Bronchial epithelial cell (primary cell): ENCODE measurements around the gene MRPS14. TPM values are rescaled to one million over a fixed set of nuclear protein-coding genes. Genes with fewer than 3 reads are reported as not detected.

ENCODE experiments used
- DNase-seq: peaks from one replicate; pipeline ENCODE4 v3.0.0-alpha.2; 2010; ENCODE audit warnings: low read depth
- FAIRE-seq: peaks from 2 replicates; lab custom pipeline; 2011; peaks lifted over from hg19 to GRCh38; lab: Jason Lieb, UNC
- H3K27me3 ChIP-seq: 2 replicates; pipeline ENCODE4 v1.5.1; 2011; ENCODE audit warnings: low read length; ENCODE audit not compliant: control insufficient read depth, insufficient read depth
- H3K36me3 ChIP-seq: 2 replicates; pipeline ENCODE4 v1.5.1; 2011; ENCODE audit warnings: low read length; ENCODE audit not compliant: control insufficient read depth, insufficient read depth
- H3K4me3 ChIP-seq: 2 replicates; pipeline ENCODE4 v1.5.1; 2011; ENCODE audit warnings: mild to moderate bottlenecking, low read depth, low read length, control low read depth
- total RNA-seq: library from RNA; depleted of rRNA; stranded (reverse); fragments of >200 nt; gene quantifications from 2 replicates; pipeline ENCODE4 v1.2.1, GENCODE V29; 2014
- TF ChIP-seq, protein P1 (sequence below): IDR thresholded peaks from 2 replicates; pipeline ENCODE4 v1.5.1; 2011; ENCODE audit warnings: mild to moderate bottlenecking, moderate library complexity, low read length, control low read depth, inconsistent platforms; ENCODE audit not compliant: insufficient read depth, severe bottlenecking

MRPS14 gene
- total RNA-seq, 1 donor from 2014 or later, result 21.3 TPM

DNA sequence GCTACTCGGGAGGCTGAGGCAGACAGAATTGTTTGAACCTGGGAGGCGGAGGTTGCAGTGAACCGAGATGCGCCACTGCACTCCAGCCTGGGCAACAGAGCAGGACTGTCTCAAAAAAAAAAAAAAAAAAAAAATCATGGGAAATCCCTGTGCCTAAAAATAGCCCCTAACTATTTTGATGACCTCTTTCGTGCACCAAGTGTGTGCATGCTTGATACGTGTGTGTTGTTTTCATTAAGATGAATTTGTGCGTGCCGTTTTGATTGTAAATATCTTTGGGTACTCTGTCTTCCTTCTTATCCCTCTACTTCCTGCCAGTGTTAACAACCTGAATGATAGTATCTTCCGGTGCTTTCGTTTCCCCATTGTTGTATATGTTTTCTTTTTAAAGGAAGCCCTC is 13.7 kb downstream of the MRPS14 start:
- Histone ChIP-seq H3K27me3 (no peaks in the 10 kb centered on the region), H3K4me3 (no peak overlapping the region), H3K36me3 (peaks cover 12% of the 10 kb centered on the region)
- FAIRE-seq, result no peak
- TF ChIP-seq, protein P1, sequence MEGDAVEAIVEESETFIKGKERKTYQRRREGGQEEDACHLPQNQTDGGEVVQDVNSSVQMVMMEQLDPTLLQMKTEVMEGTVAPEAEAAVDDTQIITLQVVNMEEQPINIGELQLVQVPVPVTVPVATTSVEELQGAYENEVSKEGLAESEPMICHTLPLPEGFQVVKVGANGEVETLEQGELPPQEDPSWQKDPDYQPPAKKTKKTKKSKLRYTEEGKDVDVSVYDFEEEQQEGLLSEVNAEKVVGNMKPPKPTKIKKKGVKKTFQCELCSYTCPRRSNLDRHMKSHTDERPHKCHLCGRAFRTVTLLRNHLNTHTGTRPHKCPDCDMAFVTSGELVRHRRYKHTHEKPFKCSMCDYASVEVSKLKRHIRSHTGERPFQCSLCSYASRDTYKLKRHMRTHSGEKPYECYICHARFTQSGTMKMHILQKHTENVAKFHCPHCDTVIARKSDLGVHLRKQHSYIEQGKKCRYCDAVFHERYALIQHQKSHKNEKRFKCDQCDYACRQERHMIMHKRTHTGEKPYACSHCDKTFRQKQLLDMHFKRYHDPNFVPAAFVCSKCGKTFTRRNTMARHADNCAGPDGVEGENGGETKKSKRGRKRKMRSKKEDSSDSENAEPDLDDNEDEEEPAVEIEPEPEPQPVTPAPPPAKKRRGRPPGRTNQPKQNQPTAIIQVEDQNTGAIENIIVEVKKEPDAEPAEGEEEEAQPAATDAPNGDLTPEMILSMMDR, result no peak
- DNase-seq, result no peak

DNA sequence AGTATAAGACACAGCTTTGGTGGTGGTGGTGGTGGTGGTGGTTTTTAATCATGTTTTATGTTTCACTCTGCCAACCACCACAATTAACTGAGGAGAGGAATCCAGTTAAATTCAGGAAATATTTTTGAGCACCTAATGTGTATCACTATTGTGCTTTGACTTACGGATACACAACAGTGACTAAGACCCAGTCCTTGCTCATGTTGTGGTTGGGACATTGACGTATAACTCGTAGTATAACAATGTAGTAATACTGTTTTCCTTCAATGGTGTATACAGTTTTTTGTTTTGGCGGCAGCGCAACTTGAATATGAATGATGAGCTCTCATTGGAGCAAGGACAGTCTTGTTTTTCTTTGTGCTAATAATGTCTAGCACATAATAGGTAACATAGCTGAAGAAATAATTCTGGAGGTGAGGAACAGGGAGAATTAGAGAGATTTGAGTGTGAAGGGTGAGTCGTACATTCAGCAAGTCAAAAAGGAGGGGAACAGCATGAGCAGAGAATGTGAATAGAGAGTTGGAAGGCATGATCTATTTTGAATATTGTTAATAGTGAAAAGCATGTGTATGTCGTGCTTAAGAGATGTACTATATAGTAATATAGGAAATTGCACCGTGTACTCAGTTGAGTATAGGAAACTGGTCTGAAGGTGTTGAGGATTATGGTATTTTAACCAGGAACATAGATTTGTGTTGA is 18.0 kb downstream of the MRPS14 start:
- Histone ChIP-seq H3K4me3 (no peak overlapping the region), H3K36me3 (peaks cover 2% of the 10 kb centered on the region), H3K27me3 (no peaks in the 10 kb centered on the region)
- no peak for FAIRE-seq
- TF ChIP-seq, protein P1, result no peak
- DNase-seq, result peak; percentile 18

DNA sequence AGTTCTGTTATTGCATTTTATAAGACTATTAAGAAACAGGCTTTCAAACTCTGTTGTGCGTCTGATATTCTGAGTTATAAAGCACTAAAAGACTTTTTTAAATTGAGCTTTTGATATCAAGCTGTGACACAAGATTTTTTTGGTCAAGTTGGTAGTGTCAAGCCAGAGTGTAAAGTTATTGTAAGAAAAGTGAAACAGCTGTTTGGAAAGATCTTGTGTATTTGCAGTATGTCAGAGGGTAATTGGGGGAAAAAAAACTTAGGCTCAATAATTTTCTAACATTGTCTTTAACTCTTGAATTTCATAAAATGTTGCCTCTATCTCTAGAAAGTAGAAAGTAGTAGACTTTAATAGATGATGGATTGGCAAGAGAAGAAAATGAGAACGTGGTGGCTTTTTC is 19.7 kb downstream of the MRPS14 start:
- TF ChIP-seq, protein P1, result no peak
- H3K27me3 ChIP-seq, result no peaks in the 10 kb centered on the region
- H3K4me3 ChIP-seq, result no peak overlapping the region
- FAIRE-seq, result no peak
- DNase-seq, result no peak
- H3K36me3 ChIP-seq, result peaks cover 2% of the 10 kb centered on the region

DNA sequence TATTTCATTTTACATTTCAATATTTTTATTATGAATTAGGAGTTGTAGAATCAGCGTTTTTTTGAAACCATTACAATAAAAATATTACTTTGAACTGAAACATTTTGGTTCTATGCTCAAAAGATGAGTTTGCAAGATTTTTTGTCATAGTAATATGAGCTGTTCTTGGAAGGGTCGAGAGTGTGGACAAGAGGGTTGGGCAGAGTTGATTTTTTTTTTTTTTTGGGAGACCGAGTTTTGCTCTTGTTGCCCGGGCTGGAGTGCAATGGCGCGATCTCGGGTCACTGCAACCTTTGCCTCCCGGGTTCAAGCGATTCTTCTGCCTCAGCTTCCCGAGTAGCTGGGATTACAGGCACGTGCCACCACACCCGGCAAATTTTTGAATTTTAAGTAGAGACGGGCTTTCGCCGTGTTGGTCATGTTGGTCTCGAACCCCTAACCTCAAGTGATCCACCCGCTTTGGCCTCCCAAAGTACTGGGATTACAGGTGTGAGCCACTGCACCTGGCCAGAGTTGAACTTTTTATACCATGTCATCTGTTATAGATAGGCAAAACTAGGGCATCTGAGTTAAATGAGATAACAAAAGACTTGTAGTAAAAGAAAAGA is 20.2 kb downstream of the MRPS14 start:
- DNase-seq (no peak), FAIRE-seq (no peak)
- TF ChIP-seq, protein P1, result no peak
- Histone ChIP-seq H3K27me3 (no peaks in the 10 kb centered on the region), H3K36me3 (peaks cover 2% of the 10 kb centered on the region), H3K4me3 (no peak overlapping the region)

DNA sequence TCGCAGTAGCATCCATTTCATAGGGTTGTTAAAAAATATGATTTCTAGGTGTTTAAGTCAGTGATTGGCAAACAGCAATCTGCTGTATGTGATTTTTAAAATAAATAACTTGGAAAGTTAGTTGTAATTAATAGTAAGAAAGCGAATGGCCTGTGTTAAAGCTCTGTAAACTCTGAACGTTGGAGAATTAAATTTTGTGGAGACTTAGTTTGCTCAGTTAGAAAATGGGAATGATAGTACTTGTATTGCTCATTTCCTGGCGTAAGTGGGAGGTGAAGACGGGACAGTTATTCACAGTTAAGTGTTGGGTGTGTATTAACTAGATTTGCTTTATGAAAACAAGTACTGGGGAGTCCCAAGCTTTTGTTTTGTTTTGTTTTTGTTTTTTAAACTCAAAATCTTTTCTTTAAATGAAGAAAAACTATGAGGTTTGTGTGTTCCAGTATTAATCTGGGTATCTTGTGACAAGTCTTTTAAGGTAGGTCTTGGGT is 22.5 kb downstream of the MRPS14 start:
- DNase-seq (peak; percentile 59), FAIRE-seq (no peak)
- peak overlapping the region; percentile 78 for H3K4me3 ChIP-seq
- no peaks in the 10 kb centered on the region for H3K36me3 ChIP-seq
- H3K27me3 ChIP-seq, result no peaks in the 10 kb centered on the region
- TF ChIP-seq, protein P1, result no peak
